Sigmoid colon (tissue), 7 donors: ENCODE data around the gene DCHS1. TPM values are rescaled to one million over a fixed set of nuclear protein-coding genes. Genes with fewer than 3 reads are reported as not detected.

Experiments
- DNase-seq: peaks from one replicate; pipeline ENCODE4 v3.0.0-alpha.2; 2019
- H3K27ac ChIP-seq, 4 donors: fragments of 200-600 bp; sonication (generic); one replicate each; pipeline ENCODE4 v1.5.1; 2016 to 2019; ENCODE audit warnings: mild to moderate bottlenecking in 1 of 4
- H3K27me3 ChIP-seq, 3 donors: fragments of 200-600 bp; sonication (generic); one replicate each; pipeline ENCODE4 v1.5.1; 2019; ENCODE audit warnings: mild to moderate bottlenecking in 1 of 3
- H3K36me3 ChIP-seq, 4 donors: fragments of 200-600 bp; sonication (generic); one replicate each; pipeline ENCODE4 v1.5.1; 2016 to 2019
- H3K4me1 ChIP-seq, 4 donors: fragments of 200-600 bp; sonication (generic); one replicate each; pipeline ENCODE4 v1.5.1; 2017 to 2019
- H3K4me3 ChIP-seq, 4 donors: fragments of 200-600 bp; sonication (generic); one replicate each; pipeline ENCODE4 v1.5.1; 2017 to 2019; ENCODE audit warnings: mild to moderate bottlenecking in 2 of 4, moderate library complexity in 1 of 4
- H3K9me3 ChIP-seq, 4 donors: fragments of 200-600 bp in 3 of 4; sonication (generic) in 3 of 4; one replicate each; pipeline versions ENCODE4 v1.5.1 to v1.6.1; 2013 to 2019
- CTCF ChIP-seq, 4 experiments: fragments of 450-650 bp in 3 of 4; fragments of 200-600 bp in 1 of 4; IDR thresholded peaks; one replicate each; pipeline ENCODE4 v1.5.1; 2016 to 2019; ENCODE audit warnings: antibody characterized with exemption in 4 of 4, mild to moderate bottlenecking in 3 of 4, moderate library complexity in 2 of 4
- EP300 ChIP-seq, 4 donors: sonication (generic); formaldehyde crosslinking; IDR thresholded peaks; one replicate each; pipeline ENCODE4 v1.6.1; 2017; ENCODE audit warnings: antibody characterized with exemption in 4 of 4
- POLR2A ChIP-seq, 2 donors: fragments of 450-650 bp; IDR thresholded peaks; one replicate each; pipeline ENCODE4 v1.6.1; 2016; ENCODE audit warnings: antibody characterized with exemption in 2 of 2, mild to moderate bottlenecking in 2 of 2, moderate library complexity in 2 of 2
- POLR2AphosphoS5 ChIP-seq, 4 donors: sonication (generic); formaldehyde crosslinking; IDR thresholded peaks; one replicate each; pipeline ENCODE4 v1.6.1; 2017; ENCODE audit warnings: antibody characterized with exemption in 4 of 4
- WGBS, 2 donors: extraction: QIAGEN DNeasy Blood & Tissue Kit; methylation state at CpG; one replicate each; pipeline ENCODE4 v1.1.7; 2013; 5-methylcytosine and 5-hydroxymethylcytosine counted together
- intact Hi-C: fragments of 100-400 bp; cut with DNase I; formaldehyde crosslinking; loops from one replicate; pipeline ENCODE4 v1.15.1; 2023
- polyA plus RNA-seq, 3 donors: library from polyadenylated mRNA; stranded (reverse); fragments of 200-250 nt; gene quantifications; one replicate each; pipeline ENCODE4 v1.2.3, GENCODE V29; 2013
- total RNA-seq, 4 donors: library from RNA; depleted of rRNA; stranded (reverse); fragments of >200 nt; gene quantifications; one replicate each; pipeline ENCODE4 v1.1.0, GENCODE V29; 2016
- donor health status: healthy with polysubstance abuse.
- donor health status: Bipolar disorder and iron deficiency.
- donor health status: healthy.

DCHS1 gene
- total and polyA plus RNA-seq, 7 donors, result under 0.01 to 57.1 (median 21.7) TPM

GRCh38 chr11:6646918-6647679 is 8.5 kb downstream of the DCHS1 start:
- Histone ChIP-seq H3K9me3 (no peaks in the 10 kb centered on the region), H3K36me3 (peaks cover 0 to 10% (median 5%) of the 10 kb centered on the region in 4 donors), H3K4me3 (no peak overlapping the region), H3K27ac (peak overlapping the region; percentile 70 to 73 (median 72)), H3K4me1 (peaks cover 0 to 46% (median 40%) of the 10 kb centered on the region in 4 donors), H3K27me3 (no peaks in the 10 kb centered on the region)
- peak; percentile 71 for DNase-seq
- WGBS, 2 donors, result 34 to 54% methylated on average over 9 of the region's 9 CpGs
- intact Hi-C loops, result no loop called here
- no peak for TF ChIP-seq POLR2AphosphoS5 (IDR thresholded peaks at IDR 0.05)
- TF ChIP-seq CTCF (IDR thresholded peaks at IDR 0.05), result no peak
- TF ChIP-seq EP300 (IDR thresholded peaks at IDR 0.05), result no peak
- TF ChIP-seq POLR2A (IDR thresholded peaks at IDR 0.05), result no peak

- H3K27me3 ChIP-seq, result no peaks in the 10 kb centered on the region
- intact Hi-C loops, result no loop called here
- H3K4me3 ChIP-seq, result no peak overlapping the region
- 37 to 72% methylated on average over 3 of the region's 3 CpGs for WGBS, 2 donors
- H3K4me1 ChIP-seq, result peaks cover 0 to 46% (median 40%) of the 10 kb centered on the region in 4 donors
- H3K9me3 ChIP-seq, result no peaks in the 10 kb centered on the region
- TF ChIP-seq POLR2A (IDR thresholded peaks at IDR 0.05) (no peak), CTCF (IDR thresholded peaks at IDR 0.05) (no peak), POLR2AphosphoS5 (IDR thresholded peaks at IDR 0.05) (peak in 2 of 4 donors; percentile 34 to 35)
- peak; percentile 84 for DNase-seq
- H3K36me3 ChIP-seq, result peaks cover 0 to 10% (median 5%) of the 10 kb centered on the region in 4 donors
- peak overlapping the region; percentile 70 to 73 (median 72) for H3K27ac ChIP-seq
Observed at GRCh38 chr11:6646576-6646917, 9.1 kb downstream of the DCHS1 start.

- Histone ChIP-seq H3K27ac (peak overlapping the region; percentile 70 to 73 (median 72)), H3K9me3 (no peaks in the 10 kb centered on the region), H3K4me1 (peaks cover 0 to 46% (median 40%) of the 10 kb centered on the region in 4 donors), H3K27me3 (no peaks in the 10 kb centered on the region), H3K4me3 (no peak overlapping the region), H3K36me3 (peaks cover 0 to 14% (median 5%) of the 10 kb centered on the region in 4 donors)
- intact Hi-C loops, result no loop called here
- TF ChIP-seq CTCF (IDR thresholded peaks at IDR 0.05), result no peak
- no peak for TF ChIP-seq POLR2A (IDR thresholded peaks at IDR 0.05)
- no peak for TF ChIP-seq POLR2AphosphoS5 (IDR thresholded peaks at IDR 0.05)
- no peak for TF ChIP-seq EP300 (IDR thresholded peaks at IDR 0.05)
- DNase-seq, result peak; percentile 82
- 62 to 80% methylated on average over 12 of the region's 12 CpGs for WGBS, 2 donors
Observed at GRCh38 chr11:6646071-6646470, 9.5 kb downstream of the DCHS1 start.

GRCh38 chr11:6642957-6643356 is 12.7 kb downstream of the DCHS1 start:
- intact Hi-C loops, result no loop called here
- Histone ChIP-seq H3K36me3 (peaks cover 0 to 33% (median 12%) of the 10 kb centered on the region in 4 donors), H3K9me3 (no peaks in the 10 kb centered on the region), H3K27me3 (no peaks in the 10 kb centered on the region), H3K27ac (no peak overlapping the region), H3K4me3 (no peak overlapping the region), H3K4me1 (peaks cover 0 to 48% (median 43%) of the 10 kb centered on the region in 4 donors)
- DNase-seq, result peak; percentile 25
- WGBS, 2 donors, result 84 to 85% methylated on average over 7 of the region's 7 CpGs
- TF ChIP-seq POLR2AphosphoS5 (IDR thresholded peaks at IDR 0.05) (no peak), EP300 (IDR thresholded peaks at IDR 0.05) (no peak), CTCF (IDR thresholded peaks at IDR 0.05) (no peak), POLR2A (IDR thresholded peaks at IDR 0.05) (no peak)
